HCT116 (cell line): ENCODE data around the gene PIMREG. TPM values are rescaled to one million over a fixed set of nuclear protein-coding genes. Genes with fewer than 3 reads are reported as not detected.

Experiments
- ATAC-seq: fragments of 200-7000 bp; cut with Tn5 transposase; 2 replicates; pipeline ENCODE4 v1.9.1; 2020; ENCODE audit warnings: mild to moderate bottlenecking, moderate library complexity
- BruUV-seq: library from RNA; stranded (reverse); fragments of 400-500 nt; replicated peaks from 2 replicates; lab custom pipeline; 2021; lab: Mats Ljungman, UMichigan
- CTCF ChIA-PET: fragments of 300-600 bp; sonication (Branson Sonifier 250); formaldehyde crosslinking; loops from one replicate; lab custom pipeline; 2021; ENCODE audit warnings: antibody characterized with exemption; lab: Charles Lee
- POLR2A ChIA-PET: fragments of 300-600, 350-600 bp; sonication (Branson Sonifier 250); formaldehyde crosslinking; loops from one replicate; lab custom pipeline; 2021; ENCODE audit warnings: antibody characterized with exemption; lab: Charles Lee
- RAD21 ChIA-PET, 2 experiments: fragments of 300-600 bp; sonication (Branson Sonifier 250); formaldehyde crosslinking; loops; one replicate each; lab custom pipeline; 2023; ENCODE audit warnings: low total read pairs in 2 of 2; ENCODE audit not compliant: uncharacterized antibody in 2 of 2, unreplicated experiment in 2 of 2, low non-redundant PET in 1 of 2; lab: Charles Lee
- DNase-seq: peaks from one replicate; pipeline ENCODE4 v3.0.0-alpha.2; 2010; ENCODE audit warnings: low read depth, low spot score
- H2AFZ ChIP-seq: fragments of 200-600 bp; shearing (Covaris generic), sonication (generic); 2 replicates; pipeline ENCODE4 v1.6.1; 2017; ENCODE audit warnings: low read depth, mixed run types, mixed read lengths, antibody characterized with exemption, low read length; ENCODE audit not compliant: poor library complexity, severe bottlenecking
- H3K27ac ChIP-seq: 2 replicates; pipeline ENCODE4 v1.5.1; 2012; ENCODE audit warnings: low read depth, low read length
- H3K27me3 ChIP-seq: fragments of 200-600 bp; sonication (generic); 2 replicates; pipeline ENCODE4 v1.6.1; 2016; ENCODE audit warnings: mixed run types, low read length, mixed read lengths; ENCODE audit not compliant: insufficient read depth
- H3K36me3 ChIP-seq, 2 experiments: fragments of 200-500 bp in 1 of 2; fragments of 200-600 bp in 1 of 2; sonication (Bioruptor generic) in 1 of 2; sonication (generic) in 1 of 2; 2 replicates each; pipeline versions ENCODE4 v1.5.1 to v1.6.1; 2014 to 2016; ENCODE audit warnings: low read length in 2 of 2, inconsistent platforms in 1 of 2, mixed read lengths in 1 of 2, mixed run types in 1 of 2; ENCODE audit not compliant: insufficient read depth in 2 of 2, control insufficient read depth in 1 of 2
- H3K4me1 ChIP-seq, 2 experiments: fragments of 200-600 bp in 1 of 2; sonication (generic) in 1 of 2; 2 replicates each; pipeline versions ENCODE4 v1.5.1 to v1.6.1; 2012 to 2017; ENCODE audit warnings: low read length in 2 of 2, inconsistent platforms in 1 of 2, mild to moderate bottlenecking in 1 of 2, mixed read lengths in 1 of 2, mixed run types in 1 of 2, moderate library complexity in 1 of 2; ENCODE audit not compliant: insufficient read depth in 2 of 2, control insufficient read depth in 1 of 2
- H3K4me2 ChIP-seq: fragments of 200-600 bp; sonication (generic); 2 replicates; pipeline ENCODE4 v1.6.1; 2017; ENCODE audit warnings: mixed run types, low read length, mixed read lengths
- H3K4me3 ChIP-seq, 2 experiments: fragments of 200-600 bp in 1 of 2; sonication (generic) in 1 of 2; replicated peaks in 1 of 2; 2 replicates each; pipeline ENCODE4 v1.5.1; 2011 to 2016; ENCODE audit warnings: low read length in 2 of 2, control low read depth in 1 of 2, low read depth in 1 of 2, mild to moderate bottlenecking in 1 of 2, mixed read lengths in 1 of 2, mixed run types in 1 of 2
- H3K79me2 ChIP-seq: fragments of 200-600 bp; sonication (generic); 2 replicates; pipeline ENCODE4 v1.6.1; 2017; ENCODE audit warnings: mild to moderate bottlenecking, mixed run types, low read length, moderate library complexity, mixed read lengths; ENCODE audit not compliant: insufficient read depth
- H3K9ac ChIP-seq: fragments of 200-600 bp; sonication (generic); 2 replicates; pipeline ENCODE4 v1.6.1; 2016; ENCODE audit warnings: low read length, mixed read lengths
- H3K9me2 ChIP-seq: fragments of 200-600 bp; sonication (generic), shearing (Covaris generic); 2 replicates; pipeline ENCODE4 v1.6.1; 2017; ENCODE audit warnings: mixed run types, mild to moderate bottlenecking, moderate library complexity; ENCODE audit not compliant: insufficient read depth
- H3K9me3 ChIP-seq, 2 experiments: fragments of 200-500 bp in 1 of 2; fragments of 200-600 bp in 1 of 2; sonication (Bioruptor generic) in 1 of 2; sonication (generic) in 1 of 2; 2 replicates each; pipeline ENCODE4 v1.6.1; 2014 to 2017; ENCODE audit warnings: low read length in 2 of 2, mixed read lengths in 2 of 2, inconsistent platforms in 1 of 2, low read depth in 1 of 2, mild to moderate bottlenecking in 1 of 2, mixed run types in 1 of 2, moderate library complexity in 1 of 2; ENCODE audit not compliant: control insufficient read depth in 1 of 2, insufficient read depth in 1 of 2
- H4K20me1 ChIP-seq: fragments of 200-600 bp; sonication (generic), shearing (Covaris generic); 2 replicates; pipeline ENCODE4 v1.6.1; 2017; ENCODE audit warnings: mixed run types, mild to moderate bottlenecking, moderate library complexity; ENCODE audit not compliant: insufficient read depth
- MAX ChIP-seq: IDR thresholded peaks from 2 replicates; pipeline ENCODE4 v1.6.1; 2012
- POLR2A ChIP-seq: IDR thresholded peaks from 2 replicates; pipeline ENCODE4 v1.7.0; 2011; ENCODE audit warnings: borderline replicate concordance; ENCODE audit not compliant: insufficient read depth, insufficient read length; ENCODE audit errors: extremely low read depth
- RAD21 ChIP-seq: IDR thresholded peaks from 2 replicates; pipeline ENCODE4 v1.6.1; 2012; ENCODE audit warnings: low read depth, mild to moderate bottlenecking
- REST ChIP-seq: IDR thresholded peaks from 2 replicates; pipeline ENCODE4 v1.6.1; 2012; ENCODE audit warnings: low read depth
- SP1 ChIP-seq: IDR thresholded peaks from 2 replicates; pipeline ENCODE4 v1.6.1; 2012; ENCODE audit warnings: low read depth
- SRF ChIP-seq: IDR thresholded peaks from 2 replicates; pipeline ENCODE4 v1.6.1; 2012; ENCODE audit warnings: low read depth
- ZFX ChIP-seq: fragments of 450-650 bp; IDR thresholded peaks from 2 replicates; pipeline ENCODE4 v1.6.1; 2017
- intact Hi-C: fragments of 100-400 bp; cut with micrococcal nuclease; formaldehyde crosslinking; loops from 2 replicates; pipeline ENCODE4 v1.10.0; 2022
- total RNA-seq: library from RNA; stranded (reverse); gene quantifications from one replicate; pipeline ENCODE4 v1.2.1, GENCODE V29; 2021; ENCODE audit not compliant: unreplicated experiment

Gene PIMREG
- total RNA-seq, 1 experiment from 2014 or later, result 57.0 TPM

GRCh38 chr17:6461246-6461645 lies 17.0 kb downstream of the PIMREG start (continued):
- TF ChIP-seq RAD21, result no peak
- no peak for TF ChIP-seq REST
- no peak for TF ChIP-seq SP1
- TF ChIP-seq POLR2A, result no peak
- TF ChIP-seq MAX, result no peak
- no peak for TF ChIP-seq ZFX

- ATAC-seq, result no peak
- POLR2A ChIA-PET, result no interaction called here
Measured at GRCh38 chr17:6461792-6462524, 17.7 kb downstream of the PIMREG start.

More at GRCh38 chr17:6461792-6462524, 17.7 kb downstream of the PIMREG start:
- H3K79me2 ChIP-seq, result no peaks in the 10 kb centered on the region
- H3K9ac ChIP-seq, result no peak overlapping the region
- no peaks in the 10 kb centered on the region for H3K9me3 ChIP-seq
- no peak overlapping the region for H3K4me2 ChIP-seq
- H3K4me1 ChIP-seq, result peaks cover 4 to 13% of the 10 kb centered on the region in 2 experiments
- no peaks in the 10 kb centered on the region for H3K27me3 ChIP-seq
- no peaks in the 10 kb centered on the region for H3K36me3 ChIP-seq
- intact Hi-C loops, result no loop called here
- BruUV-seq, result no TSS peak
- DNase-seq, result no peak
- RAD21 ChIA-PET, result no interaction called here
- no peak overlapping the region for H2AFZ ChIP-seq
- CTCF ChIA-PET, result no interaction called here
- no peak overlapping the region for H3K27ac ChIP-seq
- no peaks in the 10 kb centered on the region for H4K20me1 ChIP-seq
- H3K9me2 ChIP-seq, result no peaks in the 10 kb centered on the region
- no peak for TF ChIP-seq SRF
- TF ChIP-seq, all 23 proteins: peak for 0
- H3K4me3 ChIP-seq, result no peak overlapping the region
